H9 (cell line): ENCODE data around the gene HIRIP3. TPM values are rescaled to one million over a fixed set of nuclear protein-coding genes. Genes with fewer than 3 reads are reported as not detected.

ENCODE experiments used
- DNase-seq: peaks from one replicate; pipeline ENCODE4 v3.0.0-alpha.2; 2017
- H2AFZ ChIP-seq: one replicate; pipeline ENCODE4 v1.6.1; 2013; ENCODE audit warnings: mild to moderate bottlenecking, low read length, control low read depth, moderate library complexity
- H2AK5ac ChIP-seq: 2 replicates; pipeline ENCODE4 v1.6.1; 2013; ENCODE audit warnings: low read length, control low read depth, mixed read lengths; ENCODE audit not compliant: insufficient read length
- H2BK120ac ChIP-seq: one replicate; pipeline ENCODE4 v1.6.1; 2013; ENCODE audit warnings: low read depth, mild to moderate bottlenecking, low read length, control low read depth, inconsistent platforms; ENCODE audit not compliant: poor library complexity, severe bottlenecking
- H2BK12ac ChIP-seq: 2 replicates; pipeline ENCODE4 v1.6.1; 2013; ENCODE audit warnings: low read length, control low read depth, mixed read lengths, low read depth; ENCODE audit not compliant: insufficient read length
- H2BK15ac ChIP-seq: 2 replicates; pipeline ENCODE4 v1.6.1; 2013; ENCODE audit warnings: low read depth, low read length, control low read depth
- H2BK20ac ChIP-seq: one replicate; pipeline ENCODE4 v1.6.1; 2013; ENCODE audit warnings: low read depth, mild to moderate bottlenecking, low read length, control low read depth, inconsistent platforms; ENCODE audit not compliant: poor library complexity, severe bottlenecking
- H2BK5ac ChIP-seq: 2 replicates; pipeline ENCODE4 v1.6.1; 2013; ENCODE audit warnings: low read length, control low read depth, mixed read lengths; ENCODE audit not compliant: insufficient read length
- H3K14ac ChIP-seq: 2 replicates; pipeline ENCODE4 v1.6.1; 2013; ENCODE audit warnings: low read length, control low read depth; ENCODE audit not compliant: insufficient read depth
- H3K18ac ChIP-seq: 2 replicates; pipeline ENCODE4 v1.6.1; 2013; ENCODE audit warnings: low read depth, mild to moderate bottlenecking, mixed read lengths, low read length, control low read depth; ENCODE audit not compliant: insufficient read length
- H3K23ac ChIP-seq: 2 replicates; pipeline ENCODE4 v1.6.1; 2013; ENCODE audit warnings: low read length, control low read depth, mixed read lengths, low read depth; ENCODE audit not compliant: insufficient read length
- H3K23me2 ChIP-seq: 2 replicates; pipeline ENCODE4 v1.6.1; 2013; ENCODE audit warnings: low read depth, mild to moderate bottlenecking, mixed read lengths, low read length, control low read depth; ENCODE audit not compliant: insufficient read length, poor library complexity, severe bottlenecking
- H3K27ac ChIP-seq: 2 replicates; pipeline ENCODE4 v1.5.1; 2013; ENCODE audit warnings: low read length, control low read depth, mixed read lengths, low read depth; ENCODE audit not compliant: insufficient read length
- H3K27me3 ChIP-seq: 2 replicates; pipeline ENCODE4 v1.6.1; 2013; ENCODE audit warnings: low read length, control low read depth, inconsistent platforms; ENCODE audit not compliant: insufficient read depth
- H3K4ac ChIP-seq: 2 replicates; pipeline ENCODE4 v1.6.1; 2013; ENCODE audit warnings: low read depth, mild to moderate bottlenecking, control low read depth, inconsistent platforms, low read length, moderate library complexity
- H3K4me1 ChIP-seq: 2 replicates; pipeline ENCODE4 v1.6.1; 2013; ENCODE audit warnings: low read length, control low read depth, inconsistent platforms; ENCODE audit not compliant: insufficient read depth
- H3K4me2 ChIP-seq: 2 replicates; pipeline ENCODE4 v1.6.1; 2013; ENCODE audit warnings: low read length, control low read depth, mixed read lengths; ENCODE audit not compliant: insufficient read length, insufficient read depth
- H3K56ac ChIP-seq: 2 replicates; pipeline ENCODE4 v1.6.1; 2013; ENCODE audit warnings: low read depth, mild to moderate bottlenecking, mixed read lengths, low read length, control low read depth; ENCODE audit not compliant: insufficient read length
- H3K79me1 ChIP-seq: 2 replicates; pipeline ENCODE4 v1.6.1; 2013; ENCODE audit warnings: low read depth, mild to moderate bottlenecking, moderate library complexity, low read length, control low read depth, inconsistent platforms; ENCODE audit not compliant: insufficient read depth, poor library complexity, severe bottlenecking
- H3K79me2 ChIP-seq: 2 replicates; pipeline ENCODE4 v1.6.1; 2013; ENCODE audit warnings: low read length, control low read depth, inconsistent platforms; ENCODE audit not compliant: insufficient read depth
- H3K9ac ChIP-seq: 2 replicates; pipeline ENCODE4 v1.6.1; 2013; ENCODE audit warnings: low read length, control low read depth, mixed read lengths; ENCODE audit not compliant: insufficient read length; ENCODE audit errors: extremely low read depth
- H3K9me3 ChIP-seq: one replicate; pipeline ENCODE4 v1.6.1; 2013; ENCODE audit warnings: low read depth, low read length, inconsistent platforms; ENCODE audit not compliant: control insufficient read depth
- H3T11ph ChIP-seq: one replicate; pipeline ENCODE4 v1.6.1; 2013; ENCODE audit warnings: mild to moderate bottlenecking, low read length, control low read depth, inconsistent platforms
- H4K20me1 ChIP-seq: one replicate; pipeline ENCODE4 v1.6.1; 2013; ENCODE audit not compliant: control insufficient read depth, insufficient read length, insufficient read depth
- H4K5ac ChIP-seq: 2 replicates; pipeline ENCODE4 v1.6.1; 2013; ENCODE audit warnings: low read depth, mild to moderate bottlenecking, mixed read lengths, low read length, control low read depth; ENCODE audit not compliant: insufficient read length
- H4K8ac ChIP-seq: replicated peaks from 2 replicates; pipeline ENCODE4 v1.6.1; 2013; ENCODE audit warnings: low read length, control low read depth, mixed read lengths, low read depth; ENCODE audit not compliant: insufficient read length
- H4K91ac ChIP-seq: 2 replicates; pipeline ENCODE4 v1.6.1; 2013; ENCODE audit warnings: low read depth, mild to moderate bottlenecking, moderate library complexity, mixed read lengths, low read length, control low read depth; ENCODE audit not compliant: insufficient read length
- H3K27ac Mint-ChIP-seq, 3 experiments: 2 replicates in 2 of 3; 3 replicates in 1 of 3; pipeline ENCODE4 v1.8.0; 2020 to 2021; ENCODE audit warnings: mixed read lengths in 3 of 3, mild to moderate bottlenecking in 1 of 3, moderate library complexity in 1 of 3
- H3K27me3 Mint-ChIP-seq: 2 replicates; pipeline ENCODE4 v1.8.0; 2021; ENCODE audit warnings: low read depth, mild to moderate bottlenecking, moderate library complexity, mixed read lengths
- H3K36me3 Mint-ChIP-seq, 3 experiments: 2 replicates in 2 of 3; 3 replicates in 1 of 3; pipeline ENCODE4 v1.8.0; 2020 to 2021; ENCODE audit warnings: low read depth in 3 of 3, mixed read lengths in 3 of 3; ENCODE audit not compliant: insufficient read depth in 1 of 3
- H3K4me1 Mint-ChIP-seq, 2 experiments: 2 replicates each; pipeline ENCODE4 v1.8.0; 2020; ENCODE audit warnings: mixed read lengths in 2 of 2
- H3K4me3 Mint-ChIP-seq, 2 experiments: 2 replicates in 1 of 2; 3 replicates in 1 of 2; pipeline ENCODE4 v1.8.0; 2020 to 2021; ENCODE audit warnings: mild to moderate bottlenecking in 2 of 2, mixed read lengths in 2 of 2, moderate library complexity in 1 of 2
- H3K9me3 Mint-ChIP-seq, 2 experiments: 2 replicates in 1 of 2; 3 replicates in 1 of 2; pipeline ENCODE4 v1.8.0; 2020; ENCODE audit warnings: mild to moderate bottlenecking in 2 of 2, mixed read lengths in 2 of 2, moderate library complexity in 1 of 2
- WGBS: extraction: QIAGEN DNeasy Blood & Tissue Kit; methylation state at CpG from one replicate; pipeline ENCODE4 v1.1.7; 2013; ENCODE audit warnings: missing lambda C conversion rate, low lambda C conversion rate, mixed read lengths; ENCODE audit not compliant: insufficient read length; ENCODE audit errors: extremely low coverage; 5-methylcytosine and 5-hydroxymethylcytosine counted together
- total RNA-seq: library from RNA; stranded (reverse); gene quantifications from 2 replicates; pipeline ENCODE4 v1.2.1, GENCODE V29; 2021
- TF ChIP-seq, protein P1 (sequence below): fragments of 200-600 bp; sonication (generic); conservative IDR thresholded peaks from 3 replicates; pipeline ENCODE4 v1.8.0; 2021; ENCODE audit warnings: antibody characterized with exemption, mild to moderate bottlenecking

HIRIP3 gene
- total RNA-seq, 1 experiment from 2014 or later = 21.6 TPM

DNA sequence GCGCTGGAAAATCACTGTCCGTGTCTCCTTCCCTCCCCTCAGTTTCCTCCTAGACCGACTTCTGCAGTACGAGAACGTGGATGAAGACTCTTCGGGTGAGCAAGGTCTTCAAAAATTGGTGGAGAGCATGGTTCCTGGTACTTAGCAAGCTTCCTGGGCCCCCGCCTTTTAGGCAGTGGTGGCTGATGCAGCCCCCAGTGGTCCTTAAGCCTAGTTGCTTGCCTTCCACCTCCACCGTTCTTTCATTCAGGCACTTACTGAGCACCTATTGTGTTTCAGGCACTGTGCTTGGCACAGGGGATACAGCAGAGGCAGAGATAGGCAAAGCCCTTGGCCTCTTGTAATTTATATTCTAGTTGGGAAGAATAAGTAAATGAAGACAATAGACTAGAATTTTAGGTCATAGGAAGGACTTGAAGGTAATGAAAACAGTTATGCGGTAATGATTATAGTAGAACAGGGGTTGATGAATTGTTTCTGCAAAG, 1.4 kb upstream of the HIRIP3 start:
- no peaks in the 10 kb centered on the region for H3K79me1 ChIP-seq
- H2BK20ac ChIP-seq = no peak overlapping the region
- no peaks in the 10 kb centered on the region for H4K20me1 ChIP-seq
- H4K5ac ChIP-seq = no peak overlapping the region
- no peak overlapping the region for H3T11ph ChIP-seq
- no peak overlapping the region for H3K4ac ChIP-seq
- H3K9me3 ChIP-seq = no peaks in the 10 kb centered on the region
- H3K9ac ChIP-seq = peak overlapping the region; percentile 59
- TF ChIP-seq, protein P1, sequence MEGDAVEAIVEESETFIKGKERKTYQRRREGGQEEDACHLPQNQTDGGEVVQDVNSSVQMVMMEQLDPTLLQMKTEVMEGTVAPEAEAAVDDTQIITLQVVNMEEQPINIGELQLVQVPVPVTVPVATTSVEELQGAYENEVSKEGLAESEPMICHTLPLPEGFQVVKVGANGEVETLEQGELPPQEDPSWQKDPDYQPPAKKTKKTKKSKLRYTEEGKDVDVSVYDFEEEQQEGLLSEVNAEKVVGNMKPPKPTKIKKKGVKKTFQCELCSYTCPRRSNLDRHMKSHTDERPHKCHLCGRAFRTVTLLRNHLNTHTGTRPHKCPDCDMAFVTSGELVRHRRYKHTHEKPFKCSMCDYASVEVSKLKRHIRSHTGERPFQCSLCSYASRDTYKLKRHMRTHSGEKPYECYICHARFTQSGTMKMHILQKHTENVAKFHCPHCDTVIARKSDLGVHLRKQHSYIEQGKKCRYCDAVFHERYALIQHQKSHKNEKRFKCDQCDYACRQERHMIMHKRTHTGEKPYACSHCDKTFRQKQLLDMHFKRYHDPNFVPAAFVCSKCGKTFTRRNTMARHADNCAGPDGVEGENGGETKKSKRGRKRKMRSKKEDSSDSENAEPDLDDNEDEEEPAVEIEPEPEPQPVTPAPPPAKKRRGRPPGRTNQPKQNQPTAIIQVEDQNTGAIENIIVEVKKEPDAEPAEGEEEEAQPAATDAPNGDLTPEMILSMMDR = no peak
- H3K4me2 ChIP-seq = peak overlapping the region; percentile 92
- H2BK120ac ChIP-seq = no peak overlapping the region
- DNase-seq = no peak
- no peak overlapping the region for H4K91ac ChIP-seq
- Mint-ChIP-seq H3K27me3 (no peaks in the 10 kb centered on the region; the same call in 1 of the 2 replicates), H3K27ac (peak overlapping the region in 2 of 3 experiments; percentile 91 to 99; a peak in 3 of 7 replicates), H3K4me3 (peak overlapping the region; percentile 97 to 98), H3K4me1 (peaks cover 15 to 37% of the 10 kb centered on the region in 2 experiments), H3K9me3 (no peaks in the 10 kb centered on the region; a peak in 1 of 5 replicates), H3K36me3 (peaks cover 15 to 54% (median 26%) of the 10 kb centered on the region in 3 experiments)
- no peak overlapping the region for H2BK5ac ChIP-seq
- no peak overlapping the region for H4K8ac ChIP-seq
- H2AK5ac ChIP-seq = no peak overlapping the region
- H3K79me2 ChIP-seq = no peaks in the 10 kb centered on the region; the same call in 1 of the 2 replicates
- H2BK15ac ChIP-seq = no peak overlapping the region
- H3K23me2 ChIP-seq = peaks cover 14% of the 10 kb centered on the region
- no peak overlapping the region for H2BK12ac ChIP-seq
- no peak overlapping the region for H3K56ac ChIP-seq
- no peak overlapping the region for H3K14ac ChIP-seq
- H3K4me1 ChIP-seq = 0 out of 2 replicates have a peak, but pooled peaks cover 2% of the 10 kb centered on the region
- H3K18ac ChIP-seq = no peak overlapping the region
- no peak overlapping the region for H2AFZ ChIP-seq
- no peaks in the 10 kb centered on the region for H3K27me3 ChIP-seq
- H3K27ac ChIP-seq = no peak overlapping the region
- no CpG with 5 or more reads among the region's 9 CpGs for WGBS
- H3K23ac ChIP-seq = no peak overlapping the region
